ENCODE results near the gene DHRS11.

GRCh38 chr17:36599546-36600250 is 8.0 kb downstream of the DHRS11 start:
- TF ChIP-seq CTCF (IDR thresholded peaks at IDR 0.05; ENCODE audit: poor library complexity, severe bottlenecking) (no peak), RAD21 (conservative IDR thresholded peaks at IDR 0.05) (no peak), EZH2 (IDR thresholded peaks at IDR 0.05; ENCODE audit: borderline replicate concordance, insufficient read depth, low read length, poor library complexity, severe bottlenecking) (no peak), MXI1 (conservative IDR thresholded peaks at IDR 0.05; ENCODE audit: poor library complexity, severe bottlenecking) (no peak), POLR2AphosphoS5 (IDR thresholded peaks at IDR 0.05) (no peak), SMC3 (conservative IDR thresholded peaks at IDR 0.05; ENCODE audit: poor library complexity) (no peak)
